ENCODE measurements around the gene COPS6. TPM values are rescaled to one million over a fixed set of nuclear protein-coding genes. Genes with fewer than 3 reads are reported as not detected.

The COPS6 gene
- total RNA-seq, 2 experiments from 2014 or later = 79.0 to 83.9 TPM

DNA sequence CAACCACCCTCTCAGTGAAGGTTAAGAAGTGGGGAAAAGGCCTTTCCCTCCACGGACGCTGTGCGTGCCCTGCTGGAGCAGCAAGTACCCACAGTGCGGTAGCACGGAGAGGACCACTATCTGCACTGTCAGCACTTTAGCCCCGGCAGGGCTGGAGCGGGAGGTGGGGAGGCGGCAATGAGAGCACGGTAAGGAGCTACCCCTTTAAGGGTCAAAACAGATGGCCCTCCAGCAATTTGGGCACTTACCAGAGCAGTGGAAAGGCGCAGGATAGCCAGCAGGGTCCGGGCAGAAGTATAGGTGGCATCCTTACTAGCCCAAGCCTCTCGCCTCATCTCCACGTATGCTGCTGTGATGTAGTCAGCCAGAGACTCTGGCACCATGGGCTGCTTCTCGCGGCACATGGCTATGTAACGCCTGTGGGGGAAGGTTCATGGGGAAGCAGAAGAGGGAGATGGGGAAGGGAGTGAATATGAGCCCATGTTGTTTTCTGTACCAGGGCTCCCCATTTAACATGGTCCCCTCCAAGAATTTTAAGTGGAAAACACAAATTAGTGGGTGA lies 5.2 kb downstream of the COPS6 start:
- Mint-ChIP-seq H3K4me3 (no peak overlapping the region), H3K36me3 (ENCODE audit: low read depth) (peaks cover 97% of the 10 kb centered on the region), H3K27me3 (no peaks in the 10 kb centered on the region), H3K9me3 (no peaks in the 10 kb centered on the region), H3K4me1 (ENCODE audit: low read depth) (peaks cover 40% of the 10 kb centered on the region), H3K27ac (no peak overlapping the region)
- CTCF ChIA-PET = no interaction called here
- H3K36me3 ChIP-seq (ENCODE audit: insufficient read depth, low read length) = peaks cover 87% of the 10 kb centered on the region
- POLR2A ChIA-PET = no interaction called here
- H3K27me3 ChIP-seq (ENCODE audit: control insufficient read depth in 1 of 2, insufficient read depth in 2 of 2, low read length in 2 of 2) = no peaks in the 10 kb centered on the region
- intact Hi-C loops (cut with DNase I, micrococcal nuclease) = no loop called here
- peaks cover 24% of the 10 kb centered on the region for H3K4me1 ChIP-seq (ENCODE audit: insufficient read depth, low read length)
- DNase-seq (no peak), ATAC-seq (ENCODE audit: poor library complexity) (no peak)
- H3K27ac ChIP-seq (ENCODE audit: low read depth in 1 of 2, low read length in 2 of 2) = no peak overlapping the region
- TF ChIP-seq, protein P1, sequence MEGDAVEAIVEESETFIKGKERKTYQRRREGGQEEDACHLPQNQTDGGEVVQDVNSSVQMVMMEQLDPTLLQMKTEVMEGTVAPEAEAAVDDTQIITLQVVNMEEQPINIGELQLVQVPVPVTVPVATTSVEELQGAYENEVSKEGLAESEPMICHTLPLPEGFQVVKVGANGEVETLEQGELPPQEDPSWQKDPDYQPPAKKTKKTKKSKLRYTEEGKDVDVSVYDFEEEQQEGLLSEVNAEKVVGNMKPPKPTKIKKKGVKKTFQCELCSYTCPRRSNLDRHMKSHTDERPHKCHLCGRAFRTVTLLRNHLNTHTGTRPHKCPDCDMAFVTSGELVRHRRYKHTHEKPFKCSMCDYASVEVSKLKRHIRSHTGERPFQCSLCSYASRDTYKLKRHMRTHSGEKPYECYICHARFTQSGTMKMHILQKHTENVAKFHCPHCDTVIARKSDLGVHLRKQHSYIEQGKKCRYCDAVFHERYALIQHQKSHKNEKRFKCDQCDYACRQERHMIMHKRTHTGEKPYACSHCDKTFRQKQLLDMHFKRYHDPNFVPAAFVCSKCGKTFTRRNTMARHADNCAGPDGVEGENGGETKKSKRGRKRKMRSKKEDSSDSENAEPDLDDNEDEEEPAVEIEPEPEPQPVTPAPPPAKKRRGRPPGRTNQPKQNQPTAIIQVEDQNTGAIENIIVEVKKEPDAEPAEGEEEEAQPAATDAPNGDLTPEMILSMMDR (IDR thresholded peaks at IDR 0.05) = no peak
- no peaks in the 10 kb centered on the region for H3K9me3 ChIP-seq (ENCODE audit: control insufficient read depth in 1 of 2, insufficient read depth in 1 of 2, low read length in 2 of 2)
- no peak overlapping the region for H3K4me3 ChIP-seq (ENCODE audit: low read length)

DNA sequence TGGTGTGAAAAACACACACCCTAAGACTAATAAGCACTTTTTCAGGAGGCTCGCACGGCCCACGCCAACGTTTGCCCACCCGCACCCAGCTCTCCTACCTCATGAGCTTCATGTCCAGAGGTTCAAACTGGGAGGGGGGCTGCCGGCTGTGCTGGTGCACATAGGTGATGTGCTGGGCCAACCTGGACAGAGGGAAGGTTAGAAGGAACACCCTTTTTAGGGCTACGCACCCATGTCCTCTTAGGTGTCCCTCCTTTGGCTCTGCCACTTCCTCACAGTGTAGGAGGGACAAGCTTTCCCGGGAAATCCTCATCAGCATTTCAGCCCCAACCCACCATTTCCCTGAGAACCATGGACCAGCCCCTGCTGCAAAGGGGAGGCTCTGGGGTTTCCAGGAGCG lies 6.5 kb downstream of the COPS6 start:
- Mint-ChIP-seq H3K4me1 (ENCODE audit: low read depth) (peaks cover 43% of the 10 kb centered on the region), H3K36me3 (ENCODE audit: low read depth) (peaks cover 100% of the 10 kb centered on the region), H3K4me3 (no peak overlapping the region), H3K27me3 (no peaks in the 10 kb centered on the region), H3K27ac (peak overlapping the region; percentile 20), H3K9me3 (no peaks in the 10 kb centered on the region)
- intact Hi-C loops (cut with DNase I, micrococcal nuclease) = no loop called here
- Histone ChIP-seq H3K27ac (ENCODE audit: low read depth in 1 of 2, low read length in 2 of 2) (no peak overlapping the region), H3K9me3 (ENCODE audit: control insufficient read depth in 1 of 2, insufficient read depth in 1 of 2, low read length in 2 of 2) (no peaks in the 10 kb centered on the region), H3K36me3 (ENCODE audit: insufficient read depth, low read length) (peaks cover 92% of the 10 kb centered on the region), H3K27me3 (ENCODE audit: control insufficient read depth in 1 of 2, insufficient read depth in 2 of 2, low read length in 2 of 2) (no peaks in the 10 kb centered on the region), H3K4me3 (ENCODE audit: low read length) (no peak overlapping the region), H3K4me1 (ENCODE audit: insufficient read depth, low read length) (peaks cover 27% of the 10 kb centered on the region)
- ChIA-PET CTCF (no interaction called here), POLR2A (no interaction called here)
- no peak for ATAC-seq (ENCODE audit: poor library complexity)
- DNase-seq = no peak
- TF ChIP-seq, protein P1 (IDR thresholded peaks at IDR 0.05) = no peak

DNA sequence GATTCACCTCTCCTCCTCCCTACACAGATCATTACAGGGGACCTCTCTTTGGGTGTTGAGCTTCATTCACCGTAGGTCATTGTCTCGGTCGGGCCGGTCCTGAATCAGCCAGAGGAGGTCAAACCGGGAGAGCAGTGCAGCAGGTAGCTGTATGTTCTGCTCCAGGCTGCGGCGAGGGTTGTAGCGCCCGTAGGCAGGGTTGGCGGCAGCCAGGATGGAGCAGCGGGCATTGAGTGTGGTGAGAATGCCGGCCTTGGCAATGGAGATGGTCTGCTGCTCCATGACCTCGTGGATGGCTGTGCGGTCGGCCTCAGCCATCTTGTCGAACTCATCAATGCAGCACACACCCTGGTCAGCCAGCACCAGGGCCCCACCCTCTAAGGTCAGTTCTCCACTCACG lies 6.9 kb downstream of the COPS6 start:
- peaks cover 89% of the 10 kb centered on the region for H3K36me3 ChIP-seq (ENCODE audit: insufficient read depth, low read length)
- TF ChIP-seq, protein P1 (IDR thresholded peaks at IDR 0.05) = no peak
- ATAC-seq (ENCODE audit: poor library complexity) (no peak), DNase-seq (no peak)
- H3K9me3 Mint-ChIP-seq = no peaks in the 10 kb centered on the region
- peak overlapping the region; percentile 9 for H3K4me3 Mint-ChIP-seq
- no peaks in the 10 kb centered on the region for H3K27me3 ChIP-seq (ENCODE audit: control insufficient read depth in 1 of 2, insufficient read depth in 2 of 2, low read length in 2 of 2)
- H3K4me1 ChIP-seq (ENCODE audit: insufficient read depth, low read length) = peaks cover 27% of the 10 kb centered on the region
- H3K27me3 Mint-ChIP-seq = no peaks in the 10 kb centered on the region
- intact Hi-C loops (cut with DNase I, micrococcal nuclease) = no loop called here
- POLR2A ChIA-PET = no interaction called here
- H3K36me3 Mint-ChIP-seq (ENCODE audit: low read depth) = peaks cover 100% of the 10 kb centered on the region
- H3K4me1 Mint-ChIP-seq (ENCODE audit: low read depth) = peaks cover 43% of the 10 kb centered on the region
- no peak overlapping the region for H3K27ac ChIP-seq (ENCODE audit: low read depth in 1 of 2, low read length in 2 of 2)
- no peak overlapping the region for H3K4me3 ChIP-seq (ENCODE audit: low read length)
- no peaks in the 10 kb centered on the region for H3K9me3 ChIP-seq (ENCODE audit: control insufficient read depth in 1 of 2, insufficient read depth in 1 of 2, low read length in 2 of 2)
- peak overlapping the region; percentile 20 for H3K27ac Mint-ChIP-seq
- CTCF ChIA-PET = no interaction called here

All from CD4-positive, alpha-beta T cell (primary cell).